ENCODE measurements around the gene KATNAL2. TPM values are rescaled to one million over a fixed set of nuclear protein-coding genes. Genes with fewer than 3 reads are reported as not detected.

Gene KATNAL2
- total RNA-seq, 3 donors from 2014 or later = 3.1 to 7.0 (median 5.7) TPM

GRCh38 chr18:47110492-47111274 lies 193.3 kb downstream of the KATNAL2 start:
- Histone ChIP-seq H3K4me1 (ENCODE audit: low read depth) (no peaks in the 10 kb centered on the region), H3K9me3 (no peaks in the 10 kb centered on the region), H3K4me3 (no peak overlapping the region), H3K36me3 (ENCODE audit: low read depth) (no peaks in the 10 kb centered on the region)
- ATAC-seq = no peak
- intact Hi-C loops (cut with DNase I, micrococcal nuclease) = no loop called here
- no peak for DNase-seq
- TF ChIP-seq CTCF (IDR thresholded peaks at IDR 0.05) = no peak

GRCh38 chr18:47113796-47114540 lies 196.6 kb downstream of the KATNAL2 start:
- Histone ChIP-seq H3K4me3 (no peak overlapping the region), H3K4me1 (ENCODE audit: low read depth) (no peaks in the 10 kb centered on the region), H3K36me3 (ENCODE audit: low read depth) (no peaks in the 10 kb centered on the region), H3K9me3 (no peaks in the 10 kb centered on the region)
- no peak for TF ChIP-seq CTCF (IDR thresholded peaks at IDR 0.05)
- intact Hi-C loops (cut with DNase I, micrococcal nuclease) = no loop called here
- ATAC-seq (no peak), DNase-seq (no peak)

GRCh38 chr18:47115205-47115604 lies 197.8 kb downstream of the KATNAL2 start:
- Histone ChIP-seq H3K4me3 (no peak overlapping the region), H3K4me1 (ENCODE audit: low read depth) (no peaks in the 10 kb centered on the region), H3K9me3 (no peaks in the 10 kb centered on the region), H3K36me3 (ENCODE audit: low read depth) (no peaks in the 10 kb centered on the region)
- ATAC-seq (no peak), DNase-seq (no peak)
- no peak for TF ChIP-seq CTCF (IDR thresholded peaks at IDR 0.05)
- intact Hi-C loops (cut with DNase I, micrococcal nuclease) = no loop called here

- ATAC-seq (no peak), DNase-seq (no peak)
- no peaks in the 10 kb centered on the region for H3K4me1 ChIP-seq (ENCODE audit: low read depth)
- no peaks in the 10 kb centered on the region for H3K9me3 ChIP-seq
- intact Hi-C loops (cut with DNase I, micrococcal nuclease) = no loop called here
- H3K36me3 ChIP-seq (ENCODE audit: low read depth) = no peaks in the 10 kb centered on the region
- TF ChIP-seq CTCF (IDR thresholded peaks at IDR 0.05) = no peak
- no peak overlapping the region for H3K4me3 ChIP-seq
Observed at GRCh38 chr18:47118981-47119380, 201.6 kb downstream of the KATNAL2 start.

- no peak for DNase-seq
- intact Hi-C loops (cut with DNase I, micrococcal nuclease) = no loop called here
- Histone ChIP-seq H3K4me1 (ENCODE audit: low read depth) (no peaks in the 10 kb centered on the region), H3K36me3 (ENCODE audit: low read depth) (no peaks in the 10 kb centered on the region), H3K4me3 (no peak overlapping the region), H3K9me3 (no peaks in the 10 kb centered on the region)
- no peak for ATAC-seq
- TF ChIP-seq CTCF (IDR thresholded peaks at IDR 0.05) = no peak
Observed at GRCh38 chr18:47120428-47120827, 203.0 kb downstream of the KATNAL2 start.

Data from mucosa of descending colon (tissue), 3 donors.